ENCODE data around the gene NLRP3. TPM values are rescaled to one million over a fixed set of nuclear protein-coding genes. Genes with fewer than 3 reads are reported as not detected.
"Not testable (repeated sequence)": the region's sequence is repeated elsewhere in the genome, so short reads cannot be mapped to it uniquely, and the experiment has no call there.

Gene NLRP3
- total RNA-seq, 1 experiment from 2014 or later: not detected

GRCh38 chr1:247373721-247374141, 42.2 kb upstream of the NLRP3 start:
- no CpG with 5 or more reads among the region's 26 CpGs for WGBS (ENCODE audit: extremely low coverage, insufficient read length, low lambda C conversion rate)
- no peaks in the 10 kb centered on the region for H3K9me3 ChIP-seq (ENCODE audit: control insufficient read depth, low read depth, low read length)
- H3K23ac ChIP-seq (ENCODE audit: insufficient read length, low read depth, low read length): no peak overlapping the region
- H3T11ph ChIP-seq (ENCODE audit: low read length): no peak overlapping the region
- no peaks in the 10 kb centered on the region for H3K79me1 ChIP-seq (ENCODE audit: insufficient read depth, low read depth, low read length, poor library complexity, severe bottlenecking)
- peaks cover 13% of the 10 kb centered on the region for H3K23me2 ChIP-seq (ENCODE audit: insufficient read length, low read depth, low read length, poor library complexity, severe bottlenecking)
- no peak overlapping the region for H2AFZ ChIP-seq (ENCODE audit: low read length)
- no peak overlapping the region for H2BK120ac ChIP-seq (ENCODE audit: low read depth, low read length, poor library complexity, severe bottlenecking)
- peak; percentile 74 for TF ChIP-seq CTCF (conservative IDR thresholded peaks at IDR 0.05)
- Mint-ChIP-seq H3K9me3 (peaks cover 0 to 2% of the 10 kb centered on the region in 2 experiments; a peak in 3 of 5 replicates), H3K27me3 (ENCODE audit: low read depth) (no peaks in the 10 kb centered on the region), H3K4me3 (0 out of 5 replicates have a peak overlapping the region, but pooled peaks of 1 of the 2 experiments have one; percentile 32), H3K36me3 (ENCODE audit: insufficient read depth in 1 of 3, low read depth in 3 of 3) (peaks cover 2 to 8% (median 3%) of the 10 kb centered on the region in 3 experiments; a peak in 2 of 7 replicates), H3K4me1 (peaks cover 68 to 69% of the 10 kb centered on the region in 2 experiments), H3K27ac (peak overlapping the region in 2 of 3 experiments; percentile 28 to 44; a peak in 2 of 7 replicates)
- no peaks in the 10 kb centered on the region for H4K20me1 ChIP-seq (ENCODE audit: control insufficient read depth, insufficient read depth, insufficient read length)
- H3K4ac ChIP-seq (ENCODE audit: low read depth, low read length): no peak overlapping the region
- H3K56ac ChIP-seq (ENCODE audit: insufficient read length, low read depth, low read length): no peak overlapping the region
- H2BK5ac ChIP-seq (ENCODE audit: insufficient read length, low read length): no peak overlapping the region
- no peak overlapping the region for H3K4me2 ChIP-seq (ENCODE audit: insufficient read depth, insufficient read length, low read length)
- H4K8ac ChIP-seq (replicated peaks; ENCODE audit: insufficient read length, low read depth, low read length): no peak overlapping the region
- no peak overlapping the region for H2BK12ac ChIP-seq (ENCODE audit: insufficient read length, low read depth, low read length)
- peak; percentile 85 for DNase-seq
- no peak overlapping the region for H2BK15ac ChIP-seq (ENCODE audit: low read depth, low read length)
- H3K18ac ChIP-seq (ENCODE audit: insufficient read length, low read depth, low read length): peak overlapping the region; percentile 50
- H4K5ac ChIP-seq (ENCODE audit: insufficient read length, low read depth, low read length): no peak overlapping the region
- H3K9ac ChIP-seq (ENCODE audit: extremely low read depth, insufficient read length, low read length): no peak overlapping the region
- H3K79me2 ChIP-seq (ENCODE audit: insufficient read depth, low read length): no peaks in the 10 kb centered on the region
- H3K14ac ChIP-seq (ENCODE audit: insufficient read depth, low read length): peak overlapping the region; percentile 68; the same call in 1 of the 2 replicates
- peaks cover 9% of the 10 kb centered on the region; the same call in 1 of the 2 replicates for H3K4me1 ChIP-seq (ENCODE audit: insufficient read depth, low read length)
- no peak overlapping the region for H4K91ac ChIP-seq (ENCODE audit: insufficient read length, low read depth, low read length)
- H2AK5ac ChIP-seq (ENCODE audit: insufficient read length, low read length): no peak overlapping the region
- no peaks in the 10 kb centered on the region for H3K27me3 ChIP-seq (ENCODE audit: insufficient read depth, low read length)
- no peak overlapping the region for H2BK20ac ChIP-seq (ENCODE audit: low read depth, low read length, poor library complexity, severe bottlenecking)
- no peak overlapping the region for H3K27ac ChIP-seq (ENCODE audit: insufficient read length, low read depth, low read length)

GRCh38 chr1:247374651-247375334, 41.2 kb upstream of the NLRP3 start:
- not testable (repeated sequence) for H3K27me3 Mint-ChIP-seq (ENCODE audit: low read depth); H4K91ac ChIP-seq (ENCODE audit: insufficient read length, low read depth, low read length); H3K9ac ChIP-seq (ENCODE audit: extremely low read depth, insufficient read length, low read length); H3K56ac ChIP-seq (ENCODE audit: insufficient read length, low read depth, low read length); H2BK15ac ChIP-seq (ENCODE audit: low read depth, low read length); H3K79me1 ChIP-seq (ENCODE audit: insufficient read depth, low read depth, low read length, poor library complexity, severe bottlenecking); H3K4ac ChIP-seq (ENCODE audit: low read depth, low read length); H3K18ac ChIP-seq (ENCODE audit: insufficient read length, low read depth, low read length); H4K5ac ChIP-seq (ENCODE audit: insufficient read length, low read depth, low read length); H3T11ph ChIP-seq (ENCODE audit: low read length); H2BK5ac ChIP-seq (ENCODE audit: insufficient read length, low read length); H3K9me3 Mint-ChIP-seq; H3K27me3 ChIP-seq (ENCODE audit: insufficient read depth, low read length); H2BK120ac ChIP-seq (ENCODE audit: low read depth, low read length, poor library complexity, severe bottlenecking); H2BK20ac ChIP-seq (ENCODE audit: low read depth, low read length, poor library complexity, severe bottlenecking); H3K4me1 ChIP-seq (ENCODE audit: insufficient read depth, low read length); H3K14ac ChIP-seq (ENCODE audit: insufficient read depth, low read length); H2AFZ ChIP-seq (ENCODE audit: low read length); H2BK12ac ChIP-seq (ENCODE audit: insufficient read length, low read depth, low read length); H4K20me1 ChIP-seq (ENCODE audit: control insufficient read depth, insufficient read depth, insufficient read length); H3K79me2 ChIP-seq (ENCODE audit: insufficient read depth, low read length); DNase-seq; H3K23ac ChIP-seq (ENCODE audit: insufficient read length, low read depth, low read length); H3K9me3 ChIP-seq (ENCODE audit: control insufficient read depth, low read depth, low read length); H2AK5ac ChIP-seq (ENCODE audit: insufficient read length, low read length); H4K8ac ChIP-seq (replicated peaks; ENCODE audit: insufficient read length, low read depth, low read length)
- Mint-ChIP-seq H3K4me3 (peak overlapping the region; percentile 52 to 75), H3K36me3 (ENCODE audit: insufficient read depth in 1 of 3, low read depth in 3 of 3) (peaks cover 5 to 15% (median 10%) of the 10 kb centered on the region in 3 experiments), H3K4me1 (peaks cover 63 to 65% of the 10 kb centered on the region in 2 experiments), H3K27ac (peak overlapping the region; percentile 95 to 97 (median 96))
- Histone ChIP-seq H3K27ac (ENCODE audit: insufficient read length, low read depth, low read length) (peak overlapping the region; percentile 83), H3K23me2 (ENCODE audit: insufficient read length, low read depth, low read length, poor library complexity, severe bottlenecking) (peaks cover 13% of the 10 kb centered on the region), H3K4me2 (ENCODE audit: insufficient read depth, insufficient read length, low read length) (peak overlapping the region; percentile 91)
- WGBS (ENCODE audit: extremely low coverage, insufficient read length, low lambda C conversion rate): no CpG with 5 or more reads among the region's 8 CpGs

All from H9 (cell line).